Measurements from ENCODE around the gene DUSP22. TPM values are rescaled to one million over a fixed set of nuclear protein-coding genes. Genes with fewer than 3 reads are reported as not detected.
A peak's percentile ranks its signal among the peaks of the same experiment; 100 is the strongest.

The DUSP22 gene
- total RNA-seq, 1 experiment from 2014 or later: 18.6 TPM

- TF ChIP-seq CTCF (IDR thresholded peaks at IDR 0.05; ENCODE audit: insufficient read depth in 1 of 2, low read depth in 1 of 2, low read length in 1 of 2, severe bottlenecking in 1 of 2, unreplicated experiment in 1 of 2): no peak
- POLR2A ChIA-PET: interaction anchor here (0.6 to 0.7 kb wide), 4 partner anchors 10 to 112 kb away, joined by 3 to 7 read pairs (median 4); no protein-coding TSS in a partner anchor
- H3K4me1 ChIP-seq: no peaks in the 10 kb centered on the region
- Mint-ChIP-seq H3K27me3 (ENCODE audit: insufficient read depth, unreplicated experiment) (peaks cover 2% of the 10 kb centered on the region), H3K4me1 (ENCODE audit: low read depth, unreplicated experiment) (peaks cover 13% of the 10 kb centered on the region), H3K36me3 (ENCODE audit: insufficient read depth, unreplicated experiment) (no peaks in the 10 kb centered on the region), H3K27ac (ENCODE audit: unreplicated experiment) (peak overlapping the region; percentile 70), H3K4me3 (ENCODE audit: unreplicated experiment) (peak overlapping the region; percentile 80), H3K9me3 (ENCODE audit: unreplicated experiment) (no peaks in the 10 kb centered on the region)
- H3K9me3 ChIP-seq: no peaks in the 10 kb centered on the region
- no peaks in the 10 kb centered on the region for H3K36me3 ChIP-seq (ENCODE audit: control insufficient read depth, insufficient read depth, low read length)
- CTCF ChIA-PET: no interaction called here
- intact Hi-C loops (cut with micrococcal nuclease; ENCODE audit: unreplicated experiment): loop anchor here (2.0 to 5.0 kb wide), 2 partner anchors 39 to 105 kb away; no protein-coding TSS in a partner anchor
- H3K4me3 ChIP-seq (ENCODE audit: low read depth, low read length): peak overlapping the region; percentile 42
- DNase-seq: peak in 1 of 2 experiments; percentile 18
- BruUV-seq (replicated peaks): TSS peak; percentile 61
- H3K27me3 ChIP-seq (replicated peaks; ENCODE audit: control insufficient read depth, insufficient read depth, low read length): no peaks in the 10 kb centered on the region
Measured at GRCh38 chr6:293193-294174, 1.2 kb downstream of the DUSP22 start.

GRCh38 chr6:294656-295565, 2.6 kb downstream of the DUSP22 start:
- Histone ChIP-seq H3K4me3 (ENCODE audit: low read depth, low read length) (no peak overlapping the region), H3K4me1 (no peaks in the 10 kb centered on the region), H3K36me3 (ENCODE audit: control insufficient read depth, insufficient read depth, low read length) (no peaks in the 10 kb centered on the region), H3K9me3 (no peaks in the 10 kb centered on the region), H3K27me3 (replicated peaks; ENCODE audit: control insufficient read depth, insufficient read depth, low read length) (no peaks in the 10 kb centered on the region)
- no peak for TF ChIP-seq CTCF (IDR thresholded peaks at IDR 0.05; ENCODE audit: insufficient read depth in 1 of 2, low read depth in 1 of 2, low read length in 1 of 2, severe bottlenecking in 1 of 2, unreplicated experiment in 1 of 2)
- H3K9me3 Mint-ChIP-seq (ENCODE audit: unreplicated experiment): no peaks in the 10 kb centered on the region
- H3K27ac Mint-ChIP-seq (ENCODE audit: unreplicated experiment): no peak overlapping the region
- no TSS peak for BruUV-seq (replicated peaks)
- intact Hi-C loops (cut with micrococcal nuclease; ENCODE audit: unreplicated experiment): loop anchor here (5.0 kb wide), 1 partner anchor 37 kb away; no protein-coding TSS in a partner anchor
- peaks cover 13% of the 10 kb centered on the region for H3K4me1 Mint-ChIP-seq (ENCODE audit: low read depth, unreplicated experiment)
- H3K27me3 Mint-ChIP-seq (ENCODE audit: insufficient read depth, unreplicated experiment): no peaks in the 10 kb centered on the region
- H3K4me3 Mint-ChIP-seq (ENCODE audit: unreplicated experiment): no peak overlapping the region
- CTCF ChIA-PET: no interaction called here
- POLR2A ChIA-PET: no interaction called here
- DNase-seq: no peak
- no peaks in the 10 kb centered on the region for H3K36me3 Mint-ChIP-seq (ENCODE audit: insufficient read depth, unreplicated experiment)
